ENCODE results near the gene FAM210A.

GRCh38 chr18:13775058-13775457 is 48.7 kb upstream of the FAM210A start:
- TF ChIP-seq, protein P1, sequence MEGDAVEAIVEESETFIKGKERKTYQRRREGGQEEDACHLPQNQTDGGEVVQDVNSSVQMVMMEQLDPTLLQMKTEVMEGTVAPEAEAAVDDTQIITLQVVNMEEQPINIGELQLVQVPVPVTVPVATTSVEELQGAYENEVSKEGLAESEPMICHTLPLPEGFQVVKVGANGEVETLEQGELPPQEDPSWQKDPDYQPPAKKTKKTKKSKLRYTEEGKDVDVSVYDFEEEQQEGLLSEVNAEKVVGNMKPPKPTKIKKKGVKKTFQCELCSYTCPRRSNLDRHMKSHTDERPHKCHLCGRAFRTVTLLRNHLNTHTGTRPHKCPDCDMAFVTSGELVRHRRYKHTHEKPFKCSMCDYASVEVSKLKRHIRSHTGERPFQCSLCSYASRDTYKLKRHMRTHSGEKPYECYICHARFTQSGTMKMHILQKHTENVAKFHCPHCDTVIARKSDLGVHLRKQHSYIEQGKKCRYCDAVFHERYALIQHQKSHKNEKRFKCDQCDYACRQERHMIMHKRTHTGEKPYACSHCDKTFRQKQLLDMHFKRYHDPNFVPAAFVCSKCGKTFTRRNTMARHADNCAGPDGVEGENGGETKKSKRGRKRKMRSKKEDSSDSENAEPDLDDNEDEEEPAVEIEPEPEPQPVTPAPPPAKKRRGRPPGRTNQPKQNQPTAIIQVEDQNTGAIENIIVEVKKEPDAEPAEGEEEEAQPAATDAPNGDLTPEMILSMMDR (IDR thresholded peaks at IDR 0.05) = no peak
- TF ChIP-seq POLR2A (IDR thresholded peaks at IDR 0.05) = no peak

Measured in right lobe of liver (tissue), 4 donors.